Measurements from ENCODE around the gene NATD1.

GRCh38 chr17:21296097-21297025 lies 43.2 kb upstream of the NATD1 start:
- TF ChIP-seq CTCF (IDR thresholded peaks at IDR 0.05; ENCODE audit: low read depth, low read length) (no peak), EZH2phosphoT487 (IDR thresholded peaks at IDR 0.05; ENCODE audit: low read depth) (no peak)
